HUES48 (cell line): Measurements from ENCODE around the gene CSRNP2.
A peak's percentile ranks its signal among the peaks of the same experiment; 100 is the strongest.

Experiments
- H3K27ac ChIP-seq: one replicate; pipeline ENCODE4 v1.7.0; 2013; ENCODE audit warnings: low read depth, low read length, inconsistent platforms
- H3K27me3 ChIP-seq: 2 replicates; pipeline ENCODE4 v1.6.1; 2013; ENCODE audit warnings: mild to moderate bottlenecking, low read length; ENCODE audit not compliant: control insufficient read depth, insufficient read depth
- H3K36me3 ChIP-seq: 2 replicates; pipeline ENCODE4 v1.6.1; 2013; ENCODE audit warnings: low read length; ENCODE audit not compliant: control insufficient read depth, insufficient read depth
- H3K4me1 ChIP-seq: 2 replicates; pipeline ENCODE4 v1.6.1; 2013; ENCODE audit warnings: mild to moderate bottlenecking, low read length; ENCODE audit not compliant: control insufficient read depth, insufficient read depth
- H3K4me3 ChIP-seq: 2 replicates; pipeline ENCODE4 v1.5.1; 2013; ENCODE audit warnings: mild to moderate bottlenecking, low read depth, low read length
- H3K9ac ChIP-seq: 2 replicates; pipeline ENCODE4 v1.6.1; 2013; ENCODE audit warnings: mild to moderate bottlenecking, low read depth, low read length, moderate library complexity
- H3K9me3 ChIP-seq: 2 replicates; pipeline ENCODE4 v1.6.1; 2013; ENCODE audit warnings: low read length; ENCODE audit not compliant: control insufficient read depth, insufficient read depth

CSRNP2 gene

DNA sequence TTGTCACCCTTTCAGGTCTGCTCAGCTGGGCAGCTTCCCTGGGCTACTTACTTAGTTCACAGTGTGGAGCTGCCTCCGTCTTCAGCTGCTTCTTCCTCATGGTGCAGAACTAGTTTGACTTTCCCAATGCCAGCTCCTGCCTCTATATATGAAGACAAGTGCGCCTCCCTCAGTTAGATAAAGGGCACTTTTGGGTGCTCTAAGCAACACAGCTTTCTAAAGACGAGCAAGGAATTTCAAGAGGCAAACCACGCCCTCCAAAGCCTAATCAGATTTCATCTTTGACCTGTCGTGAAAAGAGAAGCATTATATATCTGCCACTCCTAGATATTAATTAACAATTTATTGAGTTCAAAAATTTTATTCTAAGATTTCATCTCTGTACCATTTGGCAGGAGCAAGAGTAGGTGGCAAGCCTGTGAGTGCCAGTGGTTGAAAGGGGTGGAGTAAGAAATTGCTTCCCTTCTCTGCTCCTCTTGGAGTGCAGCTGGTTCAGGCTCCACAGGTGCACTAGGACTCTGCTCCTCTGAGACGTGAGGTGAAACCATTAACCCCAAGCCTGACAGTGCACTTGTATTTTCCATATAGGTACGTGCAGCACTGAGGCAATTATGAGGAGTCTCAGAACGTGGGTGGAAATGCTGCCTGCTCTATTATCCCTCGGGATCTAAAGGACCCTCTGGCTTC, 55.1 kb downstream of the CSRNP2 start:
- H3K27ac ChIP-seq, result no peak overlapping the region
- H3K4me3 ChIP-seq, result no peak overlapping the region

DNA sequence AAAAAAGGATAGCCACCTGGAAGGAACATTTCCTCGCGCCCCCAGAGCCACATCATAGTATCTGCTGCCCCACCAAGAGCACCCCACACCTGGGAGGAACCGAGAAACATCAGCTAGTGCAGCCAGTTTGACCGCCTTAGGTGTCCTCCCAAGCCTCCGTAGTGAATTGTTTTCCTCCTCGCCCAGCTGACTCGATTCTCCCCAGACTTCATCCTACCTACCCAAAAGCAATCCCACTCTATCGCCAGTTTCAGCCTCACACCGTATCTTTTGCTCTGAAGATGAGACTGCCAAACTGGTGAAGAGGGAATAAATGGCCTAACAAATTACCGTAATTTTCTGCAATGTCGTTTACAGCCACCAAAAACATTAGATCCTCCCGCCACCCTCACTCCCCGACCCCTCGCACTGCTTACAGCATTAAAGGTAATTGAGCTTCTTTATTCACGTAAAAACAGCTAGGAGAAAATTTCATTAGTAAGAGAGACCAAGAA, 56.0 kb downstream of the CSRNP2 start:
- no peaks in the 10 kb centered on the region for H3K27me3 ChIP-seq
- H3K27ac ChIP-seq, result no peak overlapping the region
- peaks cover 24% of the 10 kb centered on the region for H3K4me1 ChIP-seq
- no peaks in the 10 kb centered on the region for H3K9me3 ChIP-seq
- H3K36me3 ChIP-seq, result no peaks in the 10 kb centered on the region
- H3K9ac ChIP-seq, result no peak overlapping the region
- no peak overlapping the region for H3K4me3 ChIP-seq

More for the DNA sequence above, 55.1 kb downstream of the CSRNP2 start:
- Histone ChIP-seq H3K4me1 (peaks cover 24% of the 10 kb centered on the region), H3K36me3 (no peaks in the 10 kb centered on the region), H3K9ac (no peak overlapping the region), H3K9me3 (no peaks in the 10 kb centered on the region), H3K27me3 (no peaks in the 10 kb centered on the region)

GRCh38 chr12:51025836-51026638, 57.4 kb downstream of the CSRNP2 start, which contains the start of gene SLC11A2:
Gene SLC11A2, minus strand, starts transcription at chr12:51026384. Its CDS starts 15,656 bp downstream, at chr12:51010728.
- Histone ChIP-seq H3K27ac (peak within 1 kb of the TSS; percentile 98), H3K9ac (peak within 1 kb of the TSS; percentile 93), H3K9me3 (no peaks in the 10 kb centered on the region), H3K36me3 (no peaks in the 10 kb centered on the region), H3K4me1 (peaks cover 24% of the 10 kb centered on the region), H3K27me3 (no peaks in the 10 kb centered on the region), H3K4me3 (peak within 1 kb of the TSS; percentile 86)

GRCh38 chr12:51025338-51025835, 58.0 kb downstream of the CSRNP2 start:
- peaks cover 24% of the 10 kb centered on the region for H3K4me1 ChIP-seq
- H3K9me3 ChIP-seq, result no peaks in the 10 kb centered on the region
- peak overlapping the region; percentile 93 for H3K9ac ChIP-seq
- peak overlapping the region; percentile 98 for H3K27ac ChIP-seq
- no peaks in the 10 kb centered on the region for H3K36me3 ChIP-seq
- peak overlapping the region; percentile 86 for H3K4me3 ChIP-seq
- no peaks in the 10 kb centered on the region for H3K27me3 ChIP-seq

DNA sequence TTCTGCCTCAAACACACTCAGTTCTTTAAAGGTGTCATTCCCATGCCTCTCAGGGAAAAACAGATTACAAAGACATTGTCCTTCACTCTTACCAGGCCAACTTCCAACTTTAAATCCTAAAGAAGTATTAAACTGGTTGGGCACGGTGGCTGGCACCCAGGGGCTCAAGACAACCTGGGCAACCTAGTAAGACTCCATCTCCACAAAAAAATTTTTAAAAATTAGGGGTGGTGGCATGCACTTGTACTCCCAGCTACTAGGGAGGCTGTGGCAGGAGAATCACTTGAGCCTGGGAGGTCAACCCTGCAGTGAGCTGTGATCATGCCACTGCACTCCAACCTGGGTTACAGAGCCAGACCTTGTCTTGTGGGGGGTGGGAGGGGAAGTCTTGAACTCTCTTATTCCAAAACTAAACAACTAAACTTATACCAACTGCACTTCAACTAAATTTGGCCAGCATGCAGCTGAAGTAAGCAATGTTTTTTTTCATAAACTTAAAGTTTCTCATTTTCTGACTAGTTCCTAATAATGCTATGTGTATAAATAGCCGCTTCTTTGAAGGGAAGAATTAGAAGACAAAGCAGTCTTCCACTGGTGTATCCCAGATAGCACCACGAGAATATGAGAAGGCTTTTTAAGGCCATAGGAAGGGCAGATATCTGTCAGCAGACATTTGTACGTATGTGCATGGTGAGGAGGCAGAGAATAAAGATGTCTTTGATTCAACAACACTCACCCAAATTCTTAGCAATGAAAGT, 59.6 kb downstream of the CSRNP2 start:
- no peaks in the 10 kb centered on the region for H3K36me3 ChIP-seq
- no peaks in the 10 kb centered on the region for H3K27me3 ChIP-seq
- no peaks in the 10 kb centered on the region for H3K9me3 ChIP-seq
- no peak overlapping the region for H3K9ac ChIP-seq
- peak overlapping the region; percentile 86 for H3K4me3 ChIP-seq
- no peak overlapping the region for H3K27ac ChIP-seq
- peaks cover 22% of the 10 kb centered on the region for H3K4me1 ChIP-seq

DNA sequence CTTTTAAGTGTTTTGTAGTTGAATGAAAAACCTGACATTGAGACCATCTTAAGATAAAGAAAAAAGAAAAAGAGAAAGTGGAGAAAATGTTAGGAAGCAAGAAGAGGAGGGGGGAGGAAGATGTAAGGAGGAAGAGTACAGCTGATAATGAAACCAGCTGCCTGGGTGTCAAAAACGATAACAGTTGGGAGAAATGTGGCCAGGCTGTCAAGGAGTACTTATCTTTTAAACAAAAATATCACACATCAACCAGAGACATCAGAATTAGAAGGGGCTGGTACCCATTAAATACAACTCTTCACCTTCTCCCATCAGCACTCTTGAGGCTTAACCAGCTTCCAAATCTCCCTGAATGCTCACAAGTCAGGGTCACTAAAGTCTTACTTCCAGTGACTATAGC, 61.7 kb downstream of the CSRNP2 start:
- H3K27ac ChIP-seq, result no peak overlapping the region
- no peaks in the 10 kb centered on the region for H3K36me3 ChIP-seq
- peaks cover 15% of the 10 kb centered on the region for H3K4me1 ChIP-seq
- no peak overlapping the region for H3K4me3 ChIP-seq
- H3K27me3 ChIP-seq, result no peaks in the 10 kb centered on the region
- no peaks in the 10 kb centered on the region for H3K9me3 ChIP-seq
- no peak overlapping the region for H3K9ac ChIP-seq

DNA sequence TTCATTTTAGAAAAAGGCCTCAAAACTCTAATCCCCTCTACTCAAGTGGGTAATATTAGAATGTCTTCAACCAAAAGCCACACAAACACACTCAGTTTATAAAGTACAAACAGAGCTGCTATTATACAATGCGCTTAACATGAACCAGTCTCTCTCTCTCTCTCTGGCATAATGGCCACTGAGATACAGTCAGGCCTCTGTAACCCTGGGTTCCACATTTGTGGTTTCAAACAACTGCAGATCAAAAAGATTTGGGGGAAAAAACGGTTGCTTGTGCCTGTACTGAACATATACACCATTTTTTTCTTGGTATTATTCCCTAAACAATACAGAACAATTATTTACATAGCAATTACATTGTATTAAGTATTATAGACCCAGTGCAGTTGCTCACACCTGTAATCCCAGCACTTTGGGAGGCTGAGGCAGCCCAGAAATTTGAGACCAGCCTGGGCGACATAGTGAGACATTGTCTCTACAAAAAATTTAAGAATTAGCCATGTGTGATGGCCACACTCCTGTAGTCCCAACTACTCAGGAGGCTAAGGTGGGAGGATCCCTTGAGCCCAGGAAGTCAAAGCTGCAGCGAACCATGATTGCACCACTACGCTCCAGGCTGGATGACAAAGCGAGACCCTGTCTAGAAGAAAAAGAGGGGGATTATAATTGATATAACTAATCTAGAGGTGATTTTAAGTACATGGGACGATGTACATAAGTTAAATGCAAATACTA, 62.8 kb downstream of the CSRNP2 start:
- no peak overlapping the region for H3K4me3 ChIP-seq
- no peak overlapping the region for H3K9ac ChIP-seq
- no peak overlapping the region for H3K27ac ChIP-seq
- no peaks in the 10 kb centered on the region for H3K27me3 ChIP-seq
- H3K4me1 ChIP-seq, result peaks cover 13% of the 10 kb centered on the region
- no peaks in the 10 kb centered on the region for H3K36me3 ChIP-seq
- H3K9me3 ChIP-seq, result no peaks in the 10 kb centered on the region

GRCh38 chr12:51019927-51020326, 63.5 kb downstream of the CSRNP2 start:
- no peak overlapping the region for H3K9ac ChIP-seq
- H3K4me3 ChIP-seq, result no peak overlapping the region
- no peak overlapping the region for H3K27ac ChIP-seq
- H3K4me1 ChIP-seq, result peaks cover 13% of the 10 kb centered on the region
- no peaks in the 10 kb centered on the region for H3K9me3 ChIP-seq
- H3K36me3 ChIP-seq, result no peaks in the 10 kb centered on the region
- H3K27me3 ChIP-seq, result no peaks in the 10 kb centered on the region

DNA sequence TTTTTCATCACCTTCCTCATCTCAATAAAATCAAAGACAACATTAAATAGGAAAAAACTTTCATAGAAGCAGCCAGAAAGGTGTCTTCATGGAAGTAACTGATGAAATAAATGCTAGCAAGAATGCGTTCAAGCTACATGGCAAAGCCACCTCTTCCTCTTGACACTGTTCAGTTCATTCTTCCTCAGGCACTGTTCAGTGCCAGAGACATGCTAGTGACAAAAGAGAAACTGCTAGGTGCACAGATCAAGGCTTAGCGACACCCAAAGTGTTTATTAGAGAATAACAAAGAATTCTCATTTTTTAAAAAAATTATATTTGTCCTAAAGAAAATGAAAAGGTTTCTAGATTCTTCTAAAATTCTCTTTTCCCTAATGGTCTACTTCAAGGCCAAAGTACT, 64.4 kb downstream of the CSRNP2 start:
- no peak overlapping the region for H3K27ac ChIP-seq
- no peaks in the 10 kb centered on the region for H3K36me3 ChIP-seq
- H3K27me3 ChIP-seq, result no peaks in the 10 kb centered on the region
- no peak overlapping the region for H3K4me3 ChIP-seq
- no peaks in the 10 kb centered on the region for H3K9me3 ChIP-seq
- H3K9ac ChIP-seq, result no peak overlapping the region
- H3K4me1 ChIP-seq, result peaks cover 4% of the 10 kb centered on the region; the same call in 1 of the 2 replicates

GRCh38 chr12:51017452-51017851, 65.9 kb downstream of the CSRNP2 start:
- Histone ChIP-seq H3K9ac (no peak overlapping the region), H3K27me3 (no peaks in the 10 kb centered on the region), H3K4me3 (no peak overlapping the region), H3K9me3 (no peaks in the 10 kb centered on the region), H3K4me1 (no peaks in the 10 kb centered on the region), H3K27ac (no peak overlapping the region), H3K36me3 (no peaks in the 10 kb centered on the region)
